ENCODE results near the gene TFF2.

The TFF2 gene

DNA sequence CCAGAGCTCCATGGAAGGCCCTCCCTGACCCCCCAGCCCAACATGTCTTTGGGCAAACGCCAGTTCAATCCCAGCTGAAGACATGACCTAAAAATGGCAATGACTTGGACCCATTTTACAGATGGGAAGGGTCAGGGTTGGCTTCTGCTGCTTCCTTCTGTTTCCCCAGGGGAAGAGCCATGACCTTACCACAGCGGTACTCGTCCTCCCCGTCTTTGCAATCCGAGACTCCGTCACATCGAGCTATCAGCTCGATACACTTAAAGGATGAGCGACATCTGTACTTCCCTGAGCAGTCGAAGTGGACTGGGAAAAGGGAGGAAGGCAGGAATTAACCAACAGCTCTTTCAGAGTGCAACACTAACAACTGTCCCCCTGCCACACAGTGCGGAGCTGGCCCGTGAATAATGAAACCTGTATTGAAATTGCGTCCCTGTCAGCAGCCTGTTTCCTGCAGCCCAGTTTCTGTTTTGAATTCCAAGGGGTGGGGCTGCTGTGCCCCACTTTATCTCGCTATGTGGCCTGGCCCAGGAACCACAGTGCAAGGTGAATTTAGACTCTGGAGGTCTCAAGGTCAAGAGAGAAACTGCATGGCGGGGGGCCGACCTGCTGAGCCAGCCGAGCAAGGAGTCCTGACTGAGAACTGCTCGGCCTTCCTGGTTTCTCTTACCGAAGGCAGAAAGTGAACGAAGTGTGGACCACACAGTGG, 38.1 kb upstream of the TFF2 start:
- H3K4me3 ChIP-seq (ENCODE audit: low read depth, low read length) = no peak overlapping the region
- TF ChIP-seq CTCF (IDR thresholded peaks at IDR 0.05; ENCODE audit: borderline replicate concordance, insufficient read depth, low read depth, low read length) = no peak

GRCh38 chr21:42387843-42388340, 37.1 kb upstream of the TFF2 start:
- TF ChIP-seq CTCF (IDR thresholded peaks at IDR 0.05; ENCODE audit: borderline replicate concordance, insufficient read depth, low read depth, low read length) = no peak
- H3K4me3 ChIP-seq (ENCODE audit: low read depth, low read length) = no peak overlapping the region

DNA sequence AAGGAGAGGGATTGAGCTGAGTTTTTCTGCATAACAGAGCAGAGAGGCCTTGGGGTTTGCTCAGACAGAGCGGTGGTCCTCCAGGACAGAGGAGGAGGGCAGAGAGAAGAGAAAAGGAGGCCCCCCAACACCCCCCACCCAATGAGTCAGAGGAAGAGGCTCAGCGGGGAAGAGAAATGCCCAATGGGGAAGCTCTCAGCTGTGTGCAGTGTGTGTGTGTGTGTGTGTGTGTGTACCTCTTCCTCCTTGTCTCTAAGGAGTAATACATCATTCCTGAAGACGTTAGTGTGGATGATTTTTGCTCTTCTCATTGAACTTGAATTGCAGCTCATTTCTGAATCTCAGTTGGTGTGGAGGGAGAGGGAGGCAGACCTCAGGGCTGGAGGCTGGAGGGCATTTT, 36.4 kb upstream of the TFF2 start:
- no peak overlapping the region for H3K4me3 ChIP-seq (ENCODE audit: low read depth, low read length)
- no peak for TF ChIP-seq CTCF (IDR thresholded peaks at IDR 0.05; ENCODE audit: borderline replicate concordance, insufficient read depth, low read depth, low read length)

- H3K4me3 ChIP-seq (ENCODE audit: low read depth, low read length) = no peak overlapping the region
- no peak for TF ChIP-seq CTCF (IDR thresholded peaks at IDR 0.05; ENCODE audit: borderline replicate concordance, insufficient read depth, low read depth, low read length)
Measured at GRCh38 chr21:42386034-42386591, 35.3 kb upstream of the TFF2 start.

- no peak overlapping the region for H3K4me3 ChIP-seq (ENCODE audit: low read depth, low read length)
- TF ChIP-seq CTCF (IDR thresholded peaks at IDR 0.05; ENCODE audit: borderline replicate concordance, insufficient read depth, low read depth, low read length) = no peak
Measured at GRCh38 chr21:42385619-42386018, 34.8 kb upstream of the TFF2 start.

GRCh38 chr21:42384989-42385388, 34.2 kb upstream of the TFF2 start:
- H3K4me3 ChIP-seq (ENCODE audit: low read depth, low read length) = no peak overlapping the region
- TF ChIP-seq CTCF (IDR thresholded peaks at IDR 0.05; ENCODE audit: borderline replicate concordance, insufficient read depth, low read depth, low read length) = no peak

Measured in GM12875 (cell line).